PC-9 (cell line): ENCODE data around the gene AGMAT.

ENCODE experiments used
- EZH2 ChIP-seq: fragments of 200-600 bp; sonication (generic); IDR thresholded peaks from 2 replicates; pipeline ENCODE4 v1.8.0; 2017; ENCODE audit warnings: antibody characterized with exemption, low read depth
- TF ChIP-seq, protein P1 (sequence below): fragments of 200-600 bp; sonication (generic); conservative IDR thresholded peaks from 2 replicates; pipeline ENCODE4 v1.6.1; 2017; ENCODE audit warnings: mixed run types, antibody characterized with exemption, mild to moderate bottlenecking, moderate library complexity

DNA sequence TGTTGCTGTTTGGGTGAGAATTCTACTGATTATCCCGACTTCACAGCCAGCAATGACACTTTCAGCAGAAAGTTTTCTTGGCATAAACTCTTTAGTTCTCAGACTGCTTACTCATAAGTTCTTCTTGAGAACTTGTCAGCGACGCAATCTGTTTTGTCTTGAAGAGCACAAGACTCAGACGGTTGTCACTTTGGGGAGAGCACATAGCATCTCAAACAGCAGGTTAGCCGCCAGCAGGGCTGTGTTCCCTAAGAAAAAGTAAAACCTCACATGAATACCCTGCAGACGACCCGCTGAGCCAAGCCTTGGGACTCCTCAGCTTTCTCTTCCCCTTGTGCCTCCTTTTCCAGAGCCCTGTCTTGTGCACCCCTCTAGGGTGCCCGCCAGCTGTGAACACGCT is 11.4 kb downstream of the AGMAT start:
- TF ChIP-seq, protein P1, sequence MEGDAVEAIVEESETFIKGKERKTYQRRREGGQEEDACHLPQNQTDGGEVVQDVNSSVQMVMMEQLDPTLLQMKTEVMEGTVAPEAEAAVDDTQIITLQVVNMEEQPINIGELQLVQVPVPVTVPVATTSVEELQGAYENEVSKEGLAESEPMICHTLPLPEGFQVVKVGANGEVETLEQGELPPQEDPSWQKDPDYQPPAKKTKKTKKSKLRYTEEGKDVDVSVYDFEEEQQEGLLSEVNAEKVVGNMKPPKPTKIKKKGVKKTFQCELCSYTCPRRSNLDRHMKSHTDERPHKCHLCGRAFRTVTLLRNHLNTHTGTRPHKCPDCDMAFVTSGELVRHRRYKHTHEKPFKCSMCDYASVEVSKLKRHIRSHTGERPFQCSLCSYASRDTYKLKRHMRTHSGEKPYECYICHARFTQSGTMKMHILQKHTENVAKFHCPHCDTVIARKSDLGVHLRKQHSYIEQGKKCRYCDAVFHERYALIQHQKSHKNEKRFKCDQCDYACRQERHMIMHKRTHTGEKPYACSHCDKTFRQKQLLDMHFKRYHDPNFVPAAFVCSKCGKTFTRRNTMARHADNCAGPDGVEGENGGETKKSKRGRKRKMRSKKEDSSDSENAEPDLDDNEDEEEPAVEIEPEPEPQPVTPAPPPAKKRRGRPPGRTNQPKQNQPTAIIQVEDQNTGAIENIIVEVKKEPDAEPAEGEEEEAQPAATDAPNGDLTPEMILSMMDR, result no peak
- no peak for TF ChIP-seq EZH2
